ENCODE measurements around the gene MS4A4A.

Gene MS4A4A
- 0 reads per million in 3 donors for total RNA-seq

GRCh38 chr11:60280412-60280811, at the start of gene MS4A4A:
MS4A4A (plus strand) TSS chr11:60280666; CDS start chr11:60280676, 10 bp downstream.
- H3K4me1 ChIP-seq (ENCODE audit: control insufficient read depth, insufficient read depth, low read length, poor library complexity, severe bottlenecking): no peaks in the 10 kb centered on the region
- H3K9me3 ChIP-seq (ENCODE audit: control insufficient read depth, low read length): no peaks in the 10 kb centered on the region
- no peak for DNase-seq
- no peaks in the 10 kb centered on the region for H3K27me3 ChIP-seq (replicated peaks; ENCODE audit: control insufficient read depth, insufficient read depth, low read length, poor library complexity, severe bottlenecking)
- H3K27ac ChIP-seq (ENCODE audit: insufficient read depth, low read length, poor library complexity, severe bottlenecking): no peak within 1 kb of the TSS
- no peak within 1 kb of the TSS for H3K4me3 ChIP-seq (ENCODE audit: insufficient read depth, low read depth, low read length, poor library complexity, severe bottlenecking)
- H3K36me3 ChIP-seq (ENCODE audit: control insufficient read depth, insufficient read depth, low read length): no peaks in the 10 kb centered on the region

GRCh38 chr11:60230681-60231080, 49.8 kb upstream of the MS4A4A start:
- Histone ChIP-seq H3K36me3 (ENCODE audit: control insufficient read depth, insufficient read depth, low read length) (no peaks in the 10 kb centered on the region), H3K4me1 (ENCODE audit: control insufficient read depth, insufficient read depth, low read length, poor library complexity, severe bottlenecking) (no peaks in the 10 kb centered on the region), H3K27me3 (replicated peaks; ENCODE audit: control insufficient read depth, insufficient read depth, low read length, poor library complexity, severe bottlenecking) (no peaks in the 10 kb centered on the region), H3K9me3 (ENCODE audit: control insufficient read depth, low read length) (no peaks in the 10 kb centered on the region), H3K27ac (ENCODE audit: insufficient read depth, low read length, poor library complexity, severe bottlenecking) (no peak overlapping the region), H3K4me3 (ENCODE audit: insufficient read depth, low read depth, low read length, poor library complexity, severe bottlenecking) (no peak overlapping the region)
- DNase-seq: no peak

- no peak overlapping the region for H3K27ac ChIP-seq (ENCODE audit: insufficient read depth, low read length, poor library complexity, severe bottlenecking)
- H3K27me3 ChIP-seq (replicated peaks; ENCODE audit: control insufficient read depth, insufficient read depth, low read length, poor library complexity, severe bottlenecking): no peaks in the 10 kb centered on the region
- no peak for DNase-seq
Measured at GRCh38 chr11:60235321-60235720, 45.1 kb upstream of the MS4A4A start.

GRCh38 chr11:60240662-60241061, 39.8 kb upstream of the MS4A4A start:
- no peaks in the 10 kb centered on the region for H3K27me3 ChIP-seq (replicated peaks; ENCODE audit: control insufficient read depth, insufficient read depth, low read length, poor library complexity, severe bottlenecking)
- H3K4me1 ChIP-seq (ENCODE audit: control insufficient read depth, insufficient read depth, low read length, poor library complexity, severe bottlenecking): no peaks in the 10 kb centered on the region
- H3K27ac ChIP-seq (ENCODE audit: insufficient read depth, low read length, poor library complexity, severe bottlenecking): no peak overlapping the region

More at GRCh38 chr11:60235321-60235720, 45.1 kb upstream of the MS4A4A start:
- no peak overlapping the region for H3K4me3 ChIP-seq (ENCODE audit: insufficient read depth, low read depth, low read length, poor library complexity, severe bottlenecking)
- H3K4me1 ChIP-seq (ENCODE audit: control insufficient read depth, insufficient read depth, low read length, poor library complexity, severe bottlenecking): no peaks in the 10 kb centered on the region
- no peaks in the 10 kb centered on the region for H3K36me3 ChIP-seq (ENCODE audit: control insufficient read depth, insufficient read depth, low read length)
- no peaks in the 10 kb centered on the region for H3K9me3 ChIP-seq (ENCODE audit: control insufficient read depth, low read length)

GRCh38 chr11:60241786-60242185, 38.7 kb upstream of the MS4A4A start:
- no peaks in the 10 kb centered on the region for H3K4me1 ChIP-seq (ENCODE audit: control insufficient read depth, insufficient read depth, low read length, poor library complexity, severe bottlenecking)
- no peak overlapping the region for H3K4me3 ChIP-seq (ENCODE audit: insufficient read depth, low read depth, low read length, poor library complexity, severe bottlenecking)
- H3K27me3 ChIP-seq (replicated peaks; ENCODE audit: control insufficient read depth, insufficient read depth, low read length, poor library complexity, severe bottlenecking): no peaks in the 10 kb centered on the region
- H3K9me3 ChIP-seq (ENCODE audit: control insufficient read depth, low read length): no peaks in the 10 kb centered on the region
- H3K27ac ChIP-seq (ENCODE audit: insufficient read depth, low read length, poor library complexity, severe bottlenecking): no peak overlapping the region
- no peak for DNase-seq
- no peaks in the 10 kb centered on the region for H3K36me3 ChIP-seq (ENCODE audit: control insufficient read depth, insufficient read depth, low read length)

More at GRCh38 chr11:60240662-60241061, 39.8 kb upstream of the MS4A4A start:
- DNase-seq: no peak
- Histone ChIP-seq H3K4me3 (ENCODE audit: insufficient read depth, low read depth, low read length, poor library complexity, severe bottlenecking) (no peak overlapping the region), H3K36me3 (ENCODE audit: control insufficient read depth, insufficient read depth, low read length) (no peaks in the 10 kb centered on the region), H3K9me3 (ENCODE audit: control insufficient read depth, low read length) (no peaks in the 10 kb centered on the region)

- no peaks in the 10 kb centered on the region for H3K4me1 ChIP-seq (ENCODE audit: control insufficient read depth, insufficient read depth, low read length, poor library complexity, severe bottlenecking)
- H3K4me3 ChIP-seq (ENCODE audit: insufficient read depth, low read depth, low read length, poor library complexity, severe bottlenecking): no peak within 1 kb of the TSS
- H3K9me3 ChIP-seq (ENCODE audit: control insufficient read depth, low read length): no peaks in the 10 kb centered on the region
- H3K27me3 ChIP-seq (replicated peaks; ENCODE audit: control insufficient read depth, insufficient read depth, low read length, poor library complexity, severe bottlenecking): no peaks in the 10 kb centered on the region
- H3K27ac ChIP-seq (ENCODE audit: insufficient read depth, low read length, poor library complexity, severe bottlenecking): no peak within 1 kb of the TSS
- DNase-seq: no peak
- H3K36me3 ChIP-seq (ENCODE audit: control insufficient read depth, insufficient read depth, low read length): no peaks in the 10 kb centered on the region
Measured at GRCh38 chr11:60242740-60243239, 37.7 kb upstream of the MS4A4A start, which contains the start of gene MS4A4E. MS4A4E (minus strand) TSS chr11:60243137; CDS start chr11:60230055, 13,082 bp downstream.

GRCh38 chr11:60251485-60252212, 28.8 kb upstream of the MS4A4A start:
- no peak overlapping the region for H3K27ac ChIP-seq (ENCODE audit: insufficient read depth, low read length, poor library complexity, severe bottlenecking)
- DNase-seq: no peak
- H3K4me3 ChIP-seq (ENCODE audit: insufficient read depth, low read depth, low read length, poor library complexity, severe bottlenecking): no peak overlapping the region
- H3K27me3 ChIP-seq (replicated peaks; ENCODE audit: control insufficient read depth, insufficient read depth, low read length, poor library complexity, severe bottlenecking): no peaks in the 10 kb centered on the region
- H3K9me3 ChIP-seq (ENCODE audit: control insufficient read depth, low read length): no peaks in the 10 kb centered on the region
- H3K36me3 ChIP-seq (ENCODE audit: control insufficient read depth, insufficient read depth, low read length): no peaks in the 10 kb centered on the region
- no peaks in the 10 kb centered on the region for H3K4me1 ChIP-seq (ENCODE audit: control insufficient read depth, insufficient read depth, low read length, poor library complexity, severe bottlenecking)

GRCh38 chr11:60252213-60253108, 28.0 kb upstream of the MS4A4A start:
- Histone ChIP-seq H3K4me1 (ENCODE audit: control insufficient read depth, insufficient read depth, low read length, poor library complexity, severe bottlenecking) (no peaks in the 10 kb centered on the region), H3K27ac (ENCODE audit: insufficient read depth, low read length, poor library complexity, severe bottlenecking) (no peak overlapping the region), H3K9me3 (ENCODE audit: control insufficient read depth, low read length) (no peaks in the 10 kb centered on the region), H3K36me3 (ENCODE audit: control insufficient read depth, insufficient read depth, low read length) (no peaks in the 10 kb centered on the region), H3K4me3 (ENCODE audit: insufficient read depth, low read depth, low read length, poor library complexity, severe bottlenecking) (no peak overlapping the region), H3K27me3 (replicated peaks; ENCODE audit: control insufficient read depth, insufficient read depth, low read length, poor library complexity, severe bottlenecking) (no peaks in the 10 kb centered on the region)
- DNase-seq: no peak

GRCh38 chr11:60257956-60258722, 22.3 kb upstream of the MS4A4A start:
- DNase-seq: no peak
- Histone ChIP-seq H3K4me1 (ENCODE audit: control insufficient read depth, insufficient read depth, low read length, poor library complexity, severe bottlenecking) (no peaks in the 10 kb centered on the region), H3K4me3 (ENCODE audit: insufficient read depth, low read depth, low read length, poor library complexity, severe bottlenecking) (no peak overlapping the region), H3K36me3 (ENCODE audit: control insufficient read depth, insufficient read depth, low read length) (no peaks in the 10 kb centered on the region), H3K27me3 (replicated peaks; ENCODE audit: control insufficient read depth, insufficient read depth, low read length, poor library complexity, severe bottlenecking) (no peaks in the 10 kb centered on the region), H3K27ac (ENCODE audit: insufficient read depth, low read length, poor library complexity, severe bottlenecking) (no peak overlapping the region), H3K9me3 (ENCODE audit: control insufficient read depth, low read length) (no peaks in the 10 kb centered on the region)

Data from effector memory CD4-positive, alpha-beta T cell (primary cell).